ENCODE results near the gene LZIC.

- no peak for TF ChIP-seq CTCF (conservative IDR thresholded peaks at IDR 0.05; ENCODE audit: low read length)
- no peak for TF ChIP-seq EZH2phosphoT487 (IDR thresholded peaks at IDR 0.05; ENCODE audit: borderline replicate concordance)
Measured at GRCh38 chr1:9906466-9906865, 36.7 kb downstream of the LZIC start.
